Measurements from ENCODE around the gene MAPK9.

Gene MAPK9

GRCh38 chr5:180251141-180251540 lies 40.7 kb downstream of the MAPK9 start:
- H3K9me3 ChIP-seq (replicated peaks in 1 of 2; ENCODE audit: control insufficient read depth in 2 of 2, insufficient read depth in 1 of 2, low read depth in 1 of 2, low read length in 2 of 2) = peaks cover 63 to 92% of the 10 kb centered on the region in 2 donors
- no peak overlapping the region for H2BK120ac ChIP-seq (ENCODE audit: low read depth, low read length)
- H3K18ac ChIP-seq (ENCODE audit: low read length) = no peak overlapping the region
- no peak for DNase-seq (ENCODE audit: low spot score)
- no peak overlapping the region for H4K8ac ChIP-seq (ENCODE audit: low read depth, low read length)
- no peaks in the 10 kb centered on the region for H3K4me1 ChIP-seq (ENCODE audit: control insufficient read depth in 2 of 2, insufficient read depth in 1 of 2, low read depth in 1 of 2, low read length in 2 of 2)
- no peak overlapping the region for H2BK5ac ChIP-seq (ENCODE audit: low read length)
- peaks cover 33 to 81% of the 10 kb centered on the region in 2 donors for H3K36me3 ChIP-seq (replicated peaks in 1 of 2; ENCODE audit: control insufficient read depth in 2 of 2, insufficient read depth in 2 of 2, low read length in 2 of 2)
- H2AK5ac ChIP-seq (ENCODE audit: low read depth, low read length) = no peak overlapping the region
- peak overlapping the region; percentile 17 for H4K91ac ChIP-seq (ENCODE audit: low read depth, low read length, poor library complexity)
- no peak overlapping the region for H3K4me2 ChIP-seq (ENCODE audit: insufficient read depth, low read length, poor library complexity, severe bottlenecking)
- H3K14ac ChIP-seq (ENCODE audit: low read length) = no peak overlapping the region
- H3K23ac ChIP-seq (ENCODE audit: low read depth, low read length, poor library complexity) = no peak overlapping the region
- WGBS, 2 donors (ENCODE audit: extremely low coverage in 2 of 2, insufficient read length in 2 of 2, insufficient replicate concordance in 1 of 2) = no CpG with 5 or more reads among the region's 9 CpGs
- no peak overlapping the region for H2AFZ ChIP-seq (ENCODE audit: low read length)
- no peak overlapping the region for H3K27ac ChIP-seq (replicated peaks; ENCODE audit: low read length)
- H2BK15ac ChIP-seq (ENCODE audit: low read length) = no peak overlapping the region
- no peak overlapping the region for H3K4me3 ChIP-seq (ENCODE audit: low read length in 2 of 2)
- H3K27me3 ChIP-seq (ENCODE audit: control insufficient read depth in 3 of 3, insufficient read depth in 3 of 3, low read depth in 1 of 3, low read length in 3 of 3) = no peaks in the 10 kb centered on the region
- H3K79me1 ChIP-seq (ENCODE audit: low read depth, low read length) = no peaks in the 10 kb centered on the region
- H3K9ac ChIP-seq (ENCODE audit: low read depth, low read length, poor library complexity) = no peak overlapping the region
- H3K4ac ChIP-seq (ENCODE audit: low read length) = no peak overlapping the region
- no peak overlapping the region for H2BK12ac ChIP-seq (ENCODE audit: low read length)

- Histone ChIP-seq H3K14ac (ENCODE audit: low read length) (no peak overlapping the region), H4K91ac (ENCODE audit: low read depth, low read length, poor library complexity) (no peak overlapping the region), H2BK12ac (ENCODE audit: low read length) (no peak overlapping the region), H2BK15ac (ENCODE audit: low read length) (no peak overlapping the region), H3K18ac (ENCODE audit: low read length) (no peak overlapping the region), H3K4ac (ENCODE audit: low read length) (no peak overlapping the region), H2AK5ac (ENCODE audit: low read depth, low read length) (no peak overlapping the region), H3K4me2 (ENCODE audit: insufficient read depth, low read length, poor library complexity, severe bottlenecking) (no peak overlapping the region), H2AFZ (ENCODE audit: low read length) (no peak overlapping the region), H3K9me3 (replicated peaks in 1 of 2; ENCODE audit: control insufficient read depth in 2 of 2, insufficient read depth in 1 of 2, low read depth in 1 of 2, low read length in 2 of 2) (peaks cover 58 to 91% of the 10 kb centered on the region in 2 donors), H2BK120ac (ENCODE audit: low read depth, low read length) (no peak overlapping the region), H3K79me1 (ENCODE audit: low read depth, low read length) (no peaks in the 10 kb centered on the region), H3K4me3 (ENCODE audit: low read length in 2 of 2) (peak overlapping the region in 1 of 2 donors; percentile 65), H3K27me3 (ENCODE audit: control insufficient read depth in 3 of 3, insufficient read depth in 3 of 3, low read depth in 1 of 3, low read length in 3 of 3) (no peaks in the 10 kb centered on the region), H3K23ac (ENCODE audit: low read depth, low read length, poor library complexity) (no peak overlapping the region), H2BK5ac (ENCODE audit: low read length) (no peak overlapping the region), H3K4me1 (ENCODE audit: control insufficient read depth in 2 of 2, insufficient read depth in 1 of 2, low read depth in 1 of 2, low read length in 2 of 2) (no peaks in the 10 kb centered on the region), H3K9ac (ENCODE audit: low read depth, low read length, poor library complexity) (no peak overlapping the region), H3K36me3 (replicated peaks in 1 of 2; ENCODE audit: control insufficient read depth in 2 of 2, insufficient read depth in 2 of 2, low read length in 2 of 2) (peaks cover 30 to 82% of the 10 kb centered on the region in 2 donors), H4K8ac (ENCODE audit: low read depth, low read length) (no peak overlapping the region), H3K27ac (replicated peaks; ENCODE audit: low read length) (no peak overlapping the region)
- no CpG with 5 or more reads among the region's 4 CpGs for WGBS, 2 donors (ENCODE audit: extremely low coverage in 2 of 2, insufficient read length in 2 of 2, insufficient replicate concordance in 1 of 2)
- no peak for DNase-seq (ENCODE audit: low spot score)
Measured at GRCh38 chr5:180250329-180250728, 41.6 kb downstream of the MAPK9 start.

- no CpG with 5 or more reads among the region's 5 CpGs for WGBS, 2 donors (ENCODE audit: extremely low coverage in 2 of 2, insufficient read length in 2 of 2, insufficient replicate concordance in 1 of 2)
- Histone ChIP-seq H3K79me1 (ENCODE audit: low read depth, low read length) (no peaks in the 10 kb centered on the region), H3K27ac (replicated peaks; ENCODE audit: low read length) (no peak overlapping the region), H3K4me1 (ENCODE audit: control insufficient read depth in 2 of 2, insufficient read depth in 1 of 2, low read depth in 1 of 2, low read length in 2 of 2) (no peaks in the 10 kb centered on the region), H3K23ac (ENCODE audit: low read depth, low read length, poor library complexity) (no peak overlapping the region), H3K14ac (ENCODE audit: low read length) (no peak overlapping the region), H4K91ac (ENCODE audit: low read depth, low read length, poor library complexity) (no peak overlapping the region), H4K8ac (ENCODE audit: low read depth, low read length) (no peak overlapping the region), H3K36me3 (replicated peaks in 1 of 2; ENCODE audit: control insufficient read depth in 2 of 2, insufficient read depth in 2 of 2, low read length in 2 of 2) (peaks cover 8 to 92% of the 10 kb centered on the region in 2 donors), H2BK120ac (ENCODE audit: low read depth, low read length) (no peak overlapping the region), H3K4me2 (ENCODE audit: insufficient read depth, low read length, poor library complexity, severe bottlenecking) (no peak overlapping the region), H2AK5ac (ENCODE audit: low read depth, low read length) (no peak overlapping the region), H2BK15ac (ENCODE audit: low read length) (no peak overlapping the region), H3K4ac (ENCODE audit: low read length) (no peak overlapping the region), H3K9me3 (replicated peaks in 1 of 2; ENCODE audit: control insufficient read depth in 2 of 2, insufficient read depth in 1 of 2, low read depth in 1 of 2, low read length in 2 of 2) (peaks cover 0 to 60% of the 10 kb centered on the region in 2 donors), H2AFZ (ENCODE audit: low read length) (no peak overlapping the region), H3K4me3 (ENCODE audit: low read length in 2 of 2) (no peak overlapping the region), H3K27me3 (ENCODE audit: control insufficient read depth in 3 of 3, insufficient read depth in 3 of 3, low read depth in 1 of 3, low read length in 3 of 3) (no peaks in the 10 kb centered on the region), H2BK12ac (ENCODE audit: low read length) (no peak overlapping the region), H2BK5ac (ENCODE audit: low read length) (no peak overlapping the region), H3K9ac (ENCODE audit: low read depth, low read length, poor library complexity) (no peak overlapping the region), H3K18ac (ENCODE audit: low read length) (no peak overlapping the region)
- DNase-seq (ENCODE audit: low spot score) = no peak
Measured at GRCh38 chr5:180241600-180241999, 50.3 kb downstream of the MAPK9 start.

GRCh38 chr5:180238631-180239030 lies 53.3 kb downstream of the MAPK9 start:
- Histone ChIP-seq H2BK5ac (ENCODE audit: low read length) (no peak overlapping the region), H2BK12ac (ENCODE audit: low read length) (no peak overlapping the region), H2AK5ac (ENCODE audit: low read depth, low read length) (no peak overlapping the region), H2BK15ac (ENCODE audit: low read length) (no peak overlapping the region), H3K27ac (replicated peaks; ENCODE audit: low read length) (no peak overlapping the region), H3K9me3 (replicated peaks in 1 of 2; ENCODE audit: control insufficient read depth in 2 of 2, insufficient read depth in 1 of 2, low read depth in 1 of 2, low read length in 2 of 2) (peaks cover 2 to 65% of the 10 kb centered on the region in 2 donors), H4K8ac (ENCODE audit: low read depth, low read length) (no peak overlapping the region), H3K4ac (ENCODE audit: low read length) (no peak overlapping the region), H3K79me1 (ENCODE audit: low read depth, low read length) (no peaks in the 10 kb centered on the region), H3K14ac (ENCODE audit: low read length) (no peak overlapping the region), H3K27me3 (ENCODE audit: control insufficient read depth in 3 of 3, insufficient read depth in 3 of 3, low read depth in 1 of 3, low read length in 3 of 3) (no peaks in the 10 kb centered on the region), H4K91ac (ENCODE audit: low read depth, low read length, poor library complexity) (no peak overlapping the region), H3K36me3 (replicated peaks in 1 of 2; ENCODE audit: control insufficient read depth in 2 of 2, insufficient read depth in 2 of 2, low read length in 2 of 2) (peaks cover 10 to 96% of the 10 kb centered on the region in 2 donors), H3K4me1 (ENCODE audit: control insufficient read depth in 2 of 2, insufficient read depth in 1 of 2, low read depth in 1 of 2, low read length in 2 of 2) (peaks cover 0 to 4% of the 10 kb centered on the region in 2 donors), H2BK120ac (ENCODE audit: low read depth, low read length) (no peak overlapping the region), H3K18ac (ENCODE audit: low read length) (no peak overlapping the region), H3K4me2 (ENCODE audit: insufficient read depth, low read length, poor library complexity, severe bottlenecking) (no peak overlapping the region), H2AFZ (ENCODE audit: low read length) (no peak overlapping the region), H3K23ac (ENCODE audit: low read depth, low read length, poor library complexity) (no peak overlapping the region), H3K4me3 (ENCODE audit: low read length in 2 of 2) (no peak overlapping the region), H3K9ac (ENCODE audit: low read depth, low read length, poor library complexity) (no peak overlapping the region)
- no peak for DNase-seq (ENCODE audit: low spot score)
- WGBS, 2 donors (ENCODE audit: extremely low coverage in 2 of 2, insufficient read length in 2 of 2, insufficient replicate concordance in 1 of 2) = no CpG with 5 or more reads among the region's 2 CpGs
